Hypothalamus (tissue), 51 donors: ENCODE measurements around the gene RAPGEF5.
"Not testable (repeated sequence)": the region's sequence is repeated elsewhere in the genome, so short reads cannot be mapped to it uniquely, and the experiment has no call there.

Experiments used
- DNase-seq, 51 donors: peaks; one replicate each; lab custom pipeline; 2025; lab: John Stamatoyannopoulos, UW

RAPGEF5 gene

DNA sequence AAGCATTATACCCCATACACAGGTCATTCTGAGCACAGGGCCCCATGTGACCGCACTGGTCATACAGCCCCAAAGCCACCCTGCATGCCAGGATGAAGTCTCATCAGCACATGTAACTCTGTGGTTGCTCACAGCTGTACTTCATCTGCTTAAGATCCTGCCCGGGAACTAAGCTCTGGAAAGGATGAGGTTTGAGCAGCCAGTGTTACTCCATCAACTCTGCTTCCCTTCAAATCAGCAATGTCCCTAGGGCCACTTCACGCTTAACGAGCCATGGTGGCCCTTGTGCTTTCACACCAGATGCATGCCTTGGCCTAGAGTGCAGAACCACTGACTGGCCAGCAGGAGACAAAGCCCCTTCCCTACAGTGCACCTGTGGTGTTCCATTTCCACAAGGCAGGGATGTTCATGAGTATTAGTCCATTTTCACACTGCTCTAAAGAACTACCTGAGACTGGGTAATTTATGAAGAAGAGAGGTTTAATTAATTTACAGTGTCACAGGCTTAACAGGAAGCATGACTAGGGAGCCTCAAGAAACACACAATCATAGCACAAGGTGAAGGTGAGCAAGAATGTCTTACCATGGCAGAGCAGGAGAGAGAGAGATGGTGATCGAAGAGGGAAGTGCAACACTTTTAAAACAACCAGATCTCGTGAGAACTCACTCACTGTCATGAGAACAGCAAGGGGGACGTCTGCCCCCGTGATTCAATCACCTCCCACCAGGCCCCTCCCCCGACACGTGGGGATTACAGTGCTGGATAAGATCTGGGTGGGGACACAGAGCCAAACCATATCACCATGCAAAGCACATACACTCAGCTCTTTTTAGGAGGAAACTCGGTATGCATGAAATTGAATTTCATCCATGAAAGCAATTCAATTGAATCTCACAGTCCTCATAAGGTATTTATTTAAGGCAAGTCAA lies 262.3 kb downstream of the RAPGEF5 start:
- no peak for DNase-seq

GRCh38 chr7:22093936-22094335 lies 263.0 kb downstream of the RAPGEF5 start:
- no peak for DNase-seq

GRCh38 chr7:22093001-22093400 lies 264.0 kb downstream of the RAPGEF5 start:
- DNase-seq: no peak

- not testable (repeated sequence) for DNase-seq
These were observed 265.9 kb downstream of the RAPGEF5 start for GRCh38 chr7:22090958-22091525.

- no peak for DNase-seq
These were observed 266.4 kb downstream of the RAPGEF5 start for GRCh38 chr7:22090512-22090911.

GRCh38 chr7:22090107-22090506 lies 266.8 kb downstream of the RAPGEF5 start:
- DNase-seq: no peak

- DNase-seq: no peak
These were observed 268.1 kb downstream of the RAPGEF5 start for GRCh38 chr7:22088827-22089226.

DNA sequence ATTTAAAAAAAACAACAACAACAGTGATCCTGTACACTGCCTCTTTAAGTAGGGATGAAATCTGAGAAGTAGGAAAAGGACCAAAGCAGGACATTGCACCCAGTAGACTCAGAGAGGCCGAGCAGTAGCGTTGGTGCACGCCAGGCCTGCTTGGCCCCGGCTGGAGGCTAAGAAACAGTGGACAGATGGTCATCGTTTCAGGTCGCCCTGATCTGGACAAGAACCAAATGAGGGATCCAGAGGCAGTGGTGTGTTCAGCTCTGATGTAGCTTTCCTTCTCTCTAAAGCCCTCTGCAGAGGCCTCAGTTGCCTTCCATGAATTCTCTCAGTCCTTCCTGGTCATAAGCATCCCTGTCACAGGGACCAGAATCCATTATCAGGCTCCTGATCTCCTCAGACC lies 269.1 kb downstream of the RAPGEF5 start:
- no peak for DNase-seq

GRCh38 chr7:22083704-22084240 lies 273.2 kb downstream of the RAPGEF5 start:
- peak in 2 of 51 donors; percentile 1 to 77 for DNase-seq

GRCh38 chr7:22082886-22083703 lies 273.9 kb downstream of the RAPGEF5 start:
- DNase-seq: peak; percentile 64 to 94 (median 84)

DNA sequence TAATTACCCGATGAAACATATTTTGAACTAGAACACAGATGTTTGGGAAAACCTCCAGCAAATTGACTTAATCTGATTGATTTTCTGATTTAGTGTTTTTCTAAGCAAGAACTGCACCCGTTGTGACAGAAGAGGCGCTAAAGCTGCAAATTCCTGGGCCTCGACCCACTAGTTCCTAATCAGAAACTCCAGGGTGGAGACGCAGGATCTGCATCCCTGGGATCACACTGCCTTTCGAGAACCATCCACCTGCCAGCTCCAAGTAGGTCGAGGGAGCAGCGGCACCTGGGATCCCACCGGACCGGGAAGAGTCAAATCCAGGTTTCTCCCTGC lies 274.4 kb downstream of the RAPGEF5 start:
- DNase-seq: no peak

DNA sequence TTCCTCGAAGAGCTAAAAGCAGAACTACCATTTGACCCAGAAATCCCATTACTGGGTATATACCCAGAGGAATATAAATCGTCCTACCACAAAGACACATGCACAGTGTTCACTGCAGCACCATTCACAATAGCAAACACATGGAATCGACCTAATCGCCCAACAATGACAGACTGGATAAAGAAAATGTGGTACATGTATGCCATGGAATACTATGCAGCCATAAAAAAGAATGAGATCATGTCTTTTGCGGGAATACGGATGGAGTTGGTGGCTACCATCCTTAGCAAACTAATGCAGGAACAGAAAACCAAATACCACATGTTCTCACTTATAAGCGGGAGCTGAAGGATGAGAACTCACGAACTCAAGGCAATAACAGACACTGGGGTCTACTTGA lies 276.7 kb downstream of the RAPGEF5 start:
- DNase-seq: not testable (repeated sequence)

- DNase-seq: not testable (repeated sequence)
These were observed 278.1 kb downstream of the RAPGEF5 start for GRCh38 chr7:22078872-22079271.

GRCh38 chr7:22075561-22075960 lies 281.4 kb downstream of the RAPGEF5 start:
- DNase-seq: no peak

- DNase-seq: no peak
These were observed 282.1 kb downstream of the RAPGEF5 start for GRCh38 chr7:22074897-22075296.
